Uterus (tissue), 4 donors: Measurements from ENCODE around the gene BICDL2. TPM values are rescaled to one million over a fixed set of nuclear protein-coding genes. Genes with fewer than 3 reads are reported as not detected.
"Not testable (repeated sequence)": the region's sequence is repeated elsewhere in the genome, so short reads cannot be mapped to it uniquely, and the experiment has no call there.

ENCODE experiments used
- DNase-seq, 2 donors: peaks; one replicate each; pipeline ENCODE4 v3.0.0-alpha.2; 2019 to 2020
- H3K27ac ChIP-seq, 2 donors: fragments of 200-600 bp; sonication (generic); 1 replicate in 1 of 2; 2 replicates in 1 of 2; pipeline ENCODE4 v1.5.1; 2016 to 2018
- H3K27me3 ChIP-seq, 2 donors: fragments of 200-600 bp; sonication (generic); one replicate each; pipeline ENCODE4 v1.5.1; 2018 to 2019; ENCODE audit warnings: control low read depth in 1 of 2
- H3K36me3 ChIP-seq, 2 donors: fragments of 200-600 bp; sonication (generic); one replicate each; pipeline ENCODE4 v1.5.1; 2019; ENCODE audit warnings: control low read depth in 1 of 2
- H3K4me1 ChIP-seq, 2 donors: fragments of 200-600 bp; sonication (generic); one replicate each; pipeline ENCODE4 v1.5.1; 2018 to 2019; ENCODE audit warnings: control low read depth in 1 of 2
- H3K4me3 ChIP-seq, 2 donors: fragments of 200-600 bp; sonication (generic); 1 replicate in 1 of 2; 2 replicates in 1 of 2; pipeline ENCODE4 v1.5.1; 2018 to 2019; ENCODE audit warnings: mild to moderate bottlenecking in 1 of 2
- H3K9me3 ChIP-seq, 2 donors: fragments of 200-600 bp; sonication (generic); one replicate each; pipeline ENCODE4 v1.5.1; 2019; ENCODE audit warnings: control low read depth in 1 of 2
- POLR2A ChIP-seq, 2 donors: fragments of 450-650 bp; IDR thresholded peaks; one replicate each; pipeline ENCODE4 v1.6.1; 2016; ENCODE audit warnings: antibody characterized with exemption in 2 of 2, mild to moderate bottlenecking in 1 of 2, moderate library complexity in 1 of 2
- intact Hi-C: fragments of 100-400 bp; cut with DNase I; formaldehyde crosslinking; loops from one replicate; pipeline ENCODE4 v1.15.1; 2023; ENCODE audit warnings: low total_unique reads
- total RNA-seq, 4 donors: library from RNA; depleted of rRNA in 3 of 4; stranded (reverse); fragments of >200 nt in 3 of 4; gene quantifications; one replicate each; pipeline versions ENCODE4 v1.1.0 to v1.2.4, GENCODE V29; 2014 to 2023
- TF ChIP-seq, protein P1 (sequence below), 4 experiments: fragments of 200-600 bp in 2 of 4; fragments of 450-650 bp in 2 of 4; sonication (generic) in 2 of 4; IDR thresholded peaks; one replicate each; pipeline ENCODE4 v1.5.1; 2016 to 2019; ENCODE audit warnings: antibody characterized with exemption in 4 of 4, mild to moderate bottlenecking in 2 of 4, moderate library complexity in 1 of 4
- donor health status: DM: yes; HTN: yes; CAD: no.

BICDL2 gene
- total RNA-seq, 4 donors from 2014 or later: 0.26 to 1.9 (median 0.29) TPM; not detected in 1

DNA sequence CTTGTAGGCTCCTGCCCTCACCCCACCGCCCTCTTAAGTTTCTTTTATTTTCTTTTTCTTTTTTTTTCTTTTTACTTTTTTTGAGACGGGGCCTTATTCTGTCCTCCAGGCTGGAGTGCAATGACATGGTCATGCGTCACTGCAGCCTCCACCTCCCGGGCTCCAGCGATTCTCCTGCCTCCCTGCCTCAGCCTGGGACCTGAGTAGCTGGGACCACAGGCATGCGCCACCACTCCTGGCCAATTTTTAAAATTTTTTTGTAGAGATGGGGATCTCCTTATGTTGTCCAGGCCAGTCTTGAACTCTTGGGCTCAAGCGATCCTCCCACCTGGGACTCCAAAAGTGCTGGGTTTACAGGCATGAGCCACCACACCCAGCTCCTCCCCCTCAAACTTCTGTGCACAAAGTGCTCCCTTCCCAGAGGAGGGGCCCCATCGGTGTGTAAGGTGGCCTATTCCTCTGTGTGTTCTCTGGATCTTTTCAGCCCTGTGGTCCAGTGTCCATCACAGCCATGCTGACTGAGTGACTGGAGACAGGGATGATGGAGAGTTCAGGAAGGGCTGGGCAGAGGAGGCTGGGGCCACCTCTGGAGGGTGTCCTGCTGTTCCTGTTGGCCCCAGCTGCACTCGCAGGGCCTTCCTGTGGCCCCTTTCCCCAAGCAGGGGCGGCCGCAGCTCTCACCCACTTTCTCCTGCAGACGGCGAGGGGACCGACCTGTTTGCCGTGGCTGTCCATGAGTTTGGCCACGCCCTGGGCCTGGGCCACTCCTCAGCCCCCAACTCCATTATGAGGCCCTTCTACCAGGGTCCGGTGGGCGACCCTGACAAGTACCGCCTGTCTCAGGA lies 19.8 kb upstream of the BICDL2 start:
- Histone ChIP-seq H3K36me3 (no peaks in the 10 kb centered on the region), H3K27ac (no peak overlapping the region), H3K9me3 (no peaks in the 10 kb centered on the region), H3K4me1 (peaks cover 0 to 10% of the 10 kb centered on the region in 2 donors), H3K27me3 (no peaks in the 10 kb centered on the region), H3K4me3 (no peak overlapping the region)
- intact Hi-C loops: loop anchor here (5.0 kb wide), 1 partner anchor 111 kb away; no protein-coding TSS in a partner anchor
- DNase-seq: no peak
- TF ChIP-seq POLR2A (IDR thresholded peaks at IDR 0.05): no peak
- TF ChIP-seq, protein P1, sequence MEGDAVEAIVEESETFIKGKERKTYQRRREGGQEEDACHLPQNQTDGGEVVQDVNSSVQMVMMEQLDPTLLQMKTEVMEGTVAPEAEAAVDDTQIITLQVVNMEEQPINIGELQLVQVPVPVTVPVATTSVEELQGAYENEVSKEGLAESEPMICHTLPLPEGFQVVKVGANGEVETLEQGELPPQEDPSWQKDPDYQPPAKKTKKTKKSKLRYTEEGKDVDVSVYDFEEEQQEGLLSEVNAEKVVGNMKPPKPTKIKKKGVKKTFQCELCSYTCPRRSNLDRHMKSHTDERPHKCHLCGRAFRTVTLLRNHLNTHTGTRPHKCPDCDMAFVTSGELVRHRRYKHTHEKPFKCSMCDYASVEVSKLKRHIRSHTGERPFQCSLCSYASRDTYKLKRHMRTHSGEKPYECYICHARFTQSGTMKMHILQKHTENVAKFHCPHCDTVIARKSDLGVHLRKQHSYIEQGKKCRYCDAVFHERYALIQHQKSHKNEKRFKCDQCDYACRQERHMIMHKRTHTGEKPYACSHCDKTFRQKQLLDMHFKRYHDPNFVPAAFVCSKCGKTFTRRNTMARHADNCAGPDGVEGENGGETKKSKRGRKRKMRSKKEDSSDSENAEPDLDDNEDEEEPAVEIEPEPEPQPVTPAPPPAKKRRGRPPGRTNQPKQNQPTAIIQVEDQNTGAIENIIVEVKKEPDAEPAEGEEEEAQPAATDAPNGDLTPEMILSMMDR (IDR thresholded peaks at IDR 0.05): no peak

GRCh38 chr16:3055734-3056115 lies 19.0 kb upstream of the BICDL2 start:
- not testable (repeated sequence) for H3K27ac ChIP-seq, H3K9me3 ChIP-seq, H3K36me3 ChIP-seq, H3K4me3 ChIP-seq, DNase-seq, H3K27me3 ChIP-seq, H3K4me1 ChIP-seq
- intact Hi-C loops: loop anchor here (5.0 kb wide), 1 partner anchor 112 kb away; no protein-coding TSS in a partner anchor

- no peaks in the 10 kb centered on the region for H3K9me3 ChIP-seq
- H3K4me3 ChIP-seq: no peak overlapping the region
- DNase-seq: no peak
- TF ChIP-seq, protein P1 (IDR thresholded peaks at IDR 0.05): no peak
- TF ChIP-seq POLR2A (IDR thresholded peaks at IDR 0.05): no peak
- no peaks in the 10 kb centered on the region for H3K27me3 ChIP-seq
- no peaks in the 10 kb centered on the region for H3K36me3 ChIP-seq
- H3K4me1 ChIP-seq: peaks cover 0 to 10% of the 10 kb centered on the region in 2 donors
- H3K27ac ChIP-seq: no peak overlapping the region
- intact Hi-C loops: loop anchor here (5.0 kb wide), 1 partner anchor 112 kb away; no protein-coding TSS in a partner anchor
Observed at GRCh38 chr16:3054965-3055733, 18.4 kb upstream of the BICDL2 start.

GRCh38 chr16:3053330-3053710 lies 16.6 kb upstream of the BICDL2 start:
- H3K9me3 ChIP-seq, DNase-seq, H3K27ac ChIP-seq, H3K4me1 ChIP-seq, intact Hi-C loops, H3K36me3 ChIP-seq, H3K4me3 ChIP-seq, H3K27me3 ChIP-seq: not testable (repeated sequence)

GRCh38 chr16:3052571-3053329 lies 16.0 kb upstream of the BICDL2 start:
- H3K36me3 ChIP-seq, intact Hi-C loops, H3K4me3 ChIP-seq, H3K4me1 ChIP-seq, H3K9me3 ChIP-seq, DNase-seq, H3K27me3 ChIP-seq, H3K27ac ChIP-seq: not testable (repeated sequence)

- intact Hi-C loops: no loop called here
- H3K4me3 ChIP-seq: no peak overlapping the region
- H3K27me3 ChIP-seq: peaks cover 6 to 8% of the 10 kb centered on the region in 2 donors
- TF ChIP-seq, protein P1 (IDR thresholded peaks at IDR 0.05): no peak
- no peak for TF ChIP-seq POLR2A (IDR thresholded peaks at IDR 0.05)
- H3K9me3 ChIP-seq: no peaks in the 10 kb centered on the region
- H3K36me3 ChIP-seq: no peaks in the 10 kb centered on the region
- H3K4me1 ChIP-seq: peaks cover 0 to 5% of the 10 kb centered on the region in 2 donors
- no peak for DNase-seq
- H3K27ac ChIP-seq: no peak overlapping the region
Observed at GRCh38 chr16:3051494-3051893, 14.8 kb upstream of the BICDL2 start.
